Heart right ventricle (tissue), 16 donors: ENCODE measurements around the gene SNAPC3. TPM values are rescaled to one million over a fixed set of nuclear protein-coding genes. Genes with fewer than 3 reads are reported as not detected.
A peak's percentile ranks its signal among the peaks of the same experiment; 100 is the strongest.

Experiments
- ATAC-seq, 8 donors: fragments of 200-7000 bp; cut with Tn5 transposase; one replicate each; pipeline ENCODE4 v1.9.1; 2020; ENCODE audit warnings: mild to moderate bottlenecking in 8 of 8, moderate library complexity in 8 of 8, moderate number of reproducible peaks in 1 of 8
- DNase-seq, 2 donors: peaks; one replicate each; pipeline ENCODE4 v3.0.0-alpha.2; 2020
- H3K27ac ChIP-seq, 10 donors: fragments of 200-600 bp; sonication (generic) in 2 of 10; one replicate each; pipeline versions ENCODE4 v1.5.0 to v1.8.0; 2020 to 2022; ENCODE audit warnings: mild to moderate bottlenecking in 3 of 10
- H3K27me3 ChIP-seq, 7 donors: fragments of 200-600 bp; one replicate each; pipeline ENCODE4 v1.8.0; 2021 to 2022; ENCODE audit warnings: mild to moderate bottlenecking in 2 of 7
- H3K36me3 ChIP-seq, 9 donors: fragments of 200-600 bp; sonication (generic) in 1 of 9; one replicate each; pipeline versions ENCODE4 v1.5.0 to v1.8.0; 2020 to 2022; ENCODE audit warnings: mild to moderate bottlenecking in 2 of 9
- H3K4me1 ChIP-seq, 9 donors: fragments of 200-600 bp; sonication (generic) in 1 of 9; one replicate each; pipeline versions ENCODE4 v1.5.0 to v1.8.0; 2020 to 2022; ENCODE audit warnings: mild to moderate bottlenecking in 4 of 9
- H3K4me3 ChIP-seq, 10 donors: fragments of 200-600 bp; sonication (generic) in 2 of 10; one replicate each; pipeline versions ENCODE4 v1.5.0 to v1.8.0; 2020 to 2022; ENCODE audit warnings: mild to moderate bottlenecking in 7 of 10, moderate library complexity in 2 of 10
- H3K9me3 ChIP-seq, 11 donors: fragments of 200-600 bp in 10 of 11; sonication (generic) in 2 of 11; one replicate each; pipeline versions ENCODE4 v1.5.0 to v1.8.0; 2013 to 2022; ENCODE audit warnings: mild to moderate bottlenecking in 2 of 11, control low read depth in 1 of 11, moderate library complexity in 1 of 11
- CTCF ChIP-seq, 9 donors: fragments of 200-600 bp; sonication (generic) in 2 of 9; IDR thresholded peaks; one replicate each; pipeline versions ENCODE4 v1.5.0 to v1.8.0; 2021 to 2022; ENCODE audit warnings: antibody characterized with exemption in 9 of 9, mild to moderate bottlenecking in 5 of 9, moderate library complexity in 1 of 9
- WGBS, 2 donors: extraction: QIAGEN DNeasy Blood & Tissue Kit; methylation state at CpG; one replicate each; pipeline ENCODE4 v1.1.7; 2013; ENCODE audit warnings: inconsistent platforms in 1 of 2; 5-methylcytosine and 5-hydroxymethylcytosine counted together
- intact Hi-C, 10 donors: fragments of 100-400 bp; cut with DNase I; formaldehyde crosslinking; loops; one replicate each; pipeline versions ENCODE4 v1.11.1 to v1.14.2; 2022
- polyA plus RNA-seq, 2 donors: library from polyadenylated mRNA; stranded (reverse); fragments of 200-250 nt; gene quantifications; one replicate each; pipeline ENCODE4 v1.2.3, GENCODE V29; 2013
- total RNA-seq, 10 donors: library from RNA; stranded (reverse); fragmentation: NEBNext Ultra II Directional in 3 of 10; extraction: Animal tissue kit (Norgen Biotek cat#: 25700) in 3 of 10; gene quantifications; one replicate each; pipeline versions ENCODE4 v1.2.1 to v1.2.4, GENCODE V29; 2021 to 2023
- donor health status: Arrhythmogenic right ventricular cardiomyopathy.
- donor health status: ischemic (EF 13 %, LVEDD 7.1; RV severe dilation, severe dysfunction).
- donor health status: healthy with polysubstance abuse.
- donor health status: DM: no; HTN: yes; CAD: no.
- donor health status: DM: no; HTN: no; CAD: no.
- donor health status: ischemic (EF 25% LVEDD 6.9; RV normal size, moderate dysfunction).
- donor health status: ischemic (EF 25% LVEDD 5.7; RV mildly dilated, moderate dysfunction).
- donor health status: healthy.
- donor health status: DM: yes; HTN: yes; CAD: no.
- donor health status: Ischemic cardiomyopathy.
- donor health status: ischemic (EF 35%, LVEDD 5.7; RV mildly dilated, moderate dysfunction).
- donor health status: nonischemic (EF 11% LVEDD 7.7; RV severe dilation, severe dysfunction).
- donor health status: DM: yes; HTN: yes; CAD: no.
- donor health status: PGD.
- donor health status: ischemic (EF 29% LVEDD 5.4; RV normal size, mild dysfunction).
- donor health status: nonischemic (EF 23%, LVEDD 6.1; RV moderate dilation, normal function).

SNAPC3 gene
- total and polyA plus RNA-seq, 12 donors = 10.2 to 41.8 (median 36.5) TPM

- intact Hi-C loops = no loop called here
- WGBS, 2 donors = 70 to 72% methylated on average over 3 of the region's 3 CpGs
- Histone ChIP-seq H3K4me1 (peaks cover 0 to 10% (median 0%) of the 10 kb centered on the region in 9 donors), H3K4me3 (no peak overlapping the region), H3K9me3 (no peaks in the 10 kb centered on the region), H3K36me3 (peaks cover 0 to 79% (median 38%) of the 10 kb centered on the region in 9 donors), H3K27ac (peak overlapping the region in 1 of 10 donors; percentile 7), H3K27me3 (no peaks in the 10 kb centered on the region)
- no peak for TF ChIP-seq CTCF (IDR thresholded peaks at IDR 0.05)
- no peak for DNase-seq
- no peak for ATAC-seq
These were observed 21.5 kb downstream of the SNAPC3 start for GRCh38 chr9:15444141-15444540.

GRCh38 chr9:15453956-15454355 is 31.3 kb downstream of the SNAPC3 start:
- 95 to 96% methylated on average over 5 of the region's 5 CpGs for WGBS, 2 donors
- Histone ChIP-seq H3K4me3 (no peak overlapping the region), H3K4me1 (no peaks in the 10 kb centered on the region), H3K27me3 (no peaks in the 10 kb centered on the region), H3K36me3 (peaks cover 0 to 100% (median 58%) of the 10 kb centered on the region in 9 donors), H3K27ac (no peak overlapping the region), H3K9me3 (no peaks in the 10 kb centered on the region)
- ATAC-seq (no peak), DNase-seq (no peak)
- no peak for TF ChIP-seq CTCF (IDR thresholded peaks at IDR 0.05)
- intact Hi-C loops = no loop called here

- Histone ChIP-seq H3K9me3 (no peaks in the 10 kb centered on the region), H3K27ac (no peak overlapping the region), H3K27me3 (no peaks in the 10 kb centered on the region), H3K4me3 (no peak overlapping the region), H3K36me3 (peaks cover 0 to 100% (median 53%) of the 10 kb centered on the region in 9 donors), H3K4me1 (no peaks in the 10 kb centered on the region)
- intact Hi-C loops = loop anchor here in 1 of 10 donors (10.0 kb wide), 1 partner anchor 54 kb away; the partner anchor contains the start of gene PSIP1
- 96% methylated on average over 8 of the region's 8 CpGs for WGBS, 2 donors
- TF ChIP-seq CTCF (IDR thresholded peaks at IDR 0.05) = no peak
- DNase-seq (no peak), ATAC-seq (peak in 1 of 8 donors; percentile 33)
These were observed 38.4 kb downstream of the SNAPC3 start for GRCh38 chr9:15461056-15461455.

- ATAC-seq (peak in 1 of 8 donors; percentile 86), DNase-seq (no peak)
- H3K27me3 ChIP-seq = no peaks in the 10 kb centered on the region
- H3K4me3 ChIP-seq = no peak overlapping the region
- no peak overlapping the region for H3K27ac ChIP-seq
- peaks cover 0 to 100% (median 54%) of the 10 kb centered on the region in 9 donors for H3K36me3 ChIP-seq
- no peaks in the 10 kb centered on the region for H3K9me3 ChIP-seq
- TF ChIP-seq CTCF (IDR thresholded peaks at IDR 0.05) = no peak
- no peaks in the 10 kb centered on the region for H3K4me1 ChIP-seq
- intact Hi-C loops = loop anchor here in 1 of 10 donors (10.0 kb wide), 1 partner anchor 53 kb away; the partner anchor contains the start of gene PSIP1
- WGBS, 2 donors = 43 to 58% methylated on average over 2 of the region's 2 CpGs
These were observed 38.9 kb downstream of the SNAPC3 start for GRCh38 chr9:15461601-15462000.
